HG02610 (cell line): Measurements from ENCODE around the gene ATOH8.

Experiments
- ATAC-seq: cut with Tn5 transposase; IDR thresholded peaks from one replicate; pipeline ENCODE4 v1.9.1; 2021; ENCODE audit warnings: mild to moderate bottlenecking, moderate library complexity; ENCODE audit not compliant: unreplicated experiment

The ATOH8 gene

GRCh38 chr2:85769236-85769982 lies 15.6 kb downstream of the ATOH8 start:
- no peak for ATAC-seq

GRCh38 chr2:85769983-85770362 lies 16.2 kb downstream of the ATOH8 start:
- no peak for ATAC-seq

- ATAC-seq = no peak
Measured at GRCh38 chr2:85770369-85770768, 16.6 kb downstream of the ATOH8 start.

GRCh38 chr2:85770786-85771409 lies 17.1 kb downstream of the ATOH8 start:
- ATAC-seq = no peak

GRCh38 chr2:85771486-85771885 lies 17.7 kb downstream of the ATOH8 start:
- no peak for ATAC-seq

GRCh38 chr2:85772019-85772745 lies 18.4 kb downstream of the ATOH8 start:
- no peak for ATAC-seq

- no peak for ATAC-seq
Measured at GRCh38 chr2:85772841-85773491, 19.2 kb downstream of the ATOH8 start.

GRCh38 chr2:85773692-85774091 lies 19.9 kb downstream of the ATOH8 start:
- ATAC-seq = no peak

GRCh38 chr2:85774126-85774978 lies 20.6 kb downstream of the ATOH8 start:
- ATAC-seq = no peak

GRCh38 chr2:85775406-85776381 lies 21.9 kb downstream of the ATOH8 start:
- no peak for ATAC-seq

GRCh38 chr2:85776672-85777071 lies 22.9 kb downstream of the ATOH8 start:
- ATAC-seq = no peak

GRCh38 chr2:85777441-85777861 lies 23.7 kb downstream of the ATOH8 start:
- ATAC-seq = no peak

- ATAC-seq = no peak
Measured at GRCh38 chr2:85778646-85779379, 25.0 kb downstream of the ATOH8 start.

GRCh38 chr2:85779641-85780315 lies 26.0 kb downstream of the ATOH8 start:
- no peak for ATAC-seq

GRCh38 chr2:85780316-85781012 lies 26.7 kb downstream of the ATOH8 start:
- ATAC-seq = no peak

- ATAC-seq = no peak
Measured at GRCh38 chr2:85781013-85781332, 27.2 kb downstream of the ATOH8 start.

GRCh38 chr2:85783796-85784195 lies 30.0 kb downstream of the ATOH8 start:
- ATAC-seq = no peak
